TTC549 (cell line): ENCODE measurements around the gene BCL11B.
"Not testable (repeated sequence)": the region's sequence is repeated elsewhere in the genome, so short reads cannot be mapped to it uniquely, and the experiment has no call there.

Experiments
- FAIRE-seq: peaks from 2 replicates; lab custom pipeline; 2012; peaks lifted over from hg19 to GRCh38; lab: Jason Lieb, UNC

The BCL11B gene

DNA sequence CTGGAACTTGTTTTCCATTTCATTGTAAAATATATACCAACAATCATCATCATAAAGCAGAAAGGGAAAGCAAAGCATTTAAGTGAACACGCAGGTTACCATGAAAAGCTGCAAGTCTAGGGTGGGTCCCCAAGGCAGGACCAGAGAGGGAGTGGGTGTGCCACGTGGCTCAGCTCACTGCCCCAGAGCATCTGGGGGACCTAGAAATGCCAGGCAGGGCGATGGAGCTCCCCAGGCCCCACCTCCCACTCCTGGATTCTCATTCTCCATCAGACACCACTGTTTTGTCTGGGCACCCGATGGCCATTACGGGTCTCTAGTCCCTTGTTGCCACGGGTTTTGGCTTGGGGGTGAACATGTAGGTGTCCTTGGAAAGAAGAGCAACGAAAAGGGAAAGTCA lies 34.7 kb downstream of the BCL11B start:
- no peak for FAIRE-seq

DNA sequence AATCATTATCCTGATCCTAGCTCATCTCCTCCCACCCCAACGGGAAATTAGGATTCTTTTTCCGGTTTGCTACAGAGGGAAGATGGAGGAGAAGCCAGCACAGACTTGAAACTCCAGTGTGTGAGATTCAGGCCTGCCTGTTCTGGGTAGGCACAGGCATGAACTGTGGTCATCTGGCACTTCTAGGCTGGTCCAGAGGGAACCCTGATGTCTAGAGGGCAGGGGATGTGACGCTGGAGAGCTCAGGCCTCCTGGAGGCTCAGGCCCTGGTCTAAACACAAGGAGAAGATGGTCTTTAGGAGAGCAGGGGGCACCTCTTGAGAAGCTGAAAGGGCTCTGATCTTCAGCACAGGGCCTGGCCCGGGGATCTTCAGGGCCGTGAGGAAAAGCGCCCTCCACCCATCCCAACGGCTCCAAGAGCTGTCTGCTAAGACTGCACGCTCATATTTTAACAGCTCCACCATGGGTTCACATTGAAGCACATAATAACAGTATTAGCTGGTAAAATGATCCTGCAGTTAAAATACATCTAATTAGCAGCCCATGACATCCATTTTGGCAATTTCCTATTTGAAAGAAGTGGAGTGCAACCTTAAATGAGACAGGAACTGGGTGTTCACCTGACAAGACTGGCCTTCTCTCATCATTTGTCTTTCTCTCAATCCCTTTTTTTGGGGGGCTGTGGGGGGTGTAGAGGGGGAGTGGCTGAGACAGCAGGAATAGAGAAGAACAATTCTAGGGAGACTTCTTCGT lies 35.4 kb downstream of the BCL11B start:
- FAIRE-seq: no peak

DNA sequence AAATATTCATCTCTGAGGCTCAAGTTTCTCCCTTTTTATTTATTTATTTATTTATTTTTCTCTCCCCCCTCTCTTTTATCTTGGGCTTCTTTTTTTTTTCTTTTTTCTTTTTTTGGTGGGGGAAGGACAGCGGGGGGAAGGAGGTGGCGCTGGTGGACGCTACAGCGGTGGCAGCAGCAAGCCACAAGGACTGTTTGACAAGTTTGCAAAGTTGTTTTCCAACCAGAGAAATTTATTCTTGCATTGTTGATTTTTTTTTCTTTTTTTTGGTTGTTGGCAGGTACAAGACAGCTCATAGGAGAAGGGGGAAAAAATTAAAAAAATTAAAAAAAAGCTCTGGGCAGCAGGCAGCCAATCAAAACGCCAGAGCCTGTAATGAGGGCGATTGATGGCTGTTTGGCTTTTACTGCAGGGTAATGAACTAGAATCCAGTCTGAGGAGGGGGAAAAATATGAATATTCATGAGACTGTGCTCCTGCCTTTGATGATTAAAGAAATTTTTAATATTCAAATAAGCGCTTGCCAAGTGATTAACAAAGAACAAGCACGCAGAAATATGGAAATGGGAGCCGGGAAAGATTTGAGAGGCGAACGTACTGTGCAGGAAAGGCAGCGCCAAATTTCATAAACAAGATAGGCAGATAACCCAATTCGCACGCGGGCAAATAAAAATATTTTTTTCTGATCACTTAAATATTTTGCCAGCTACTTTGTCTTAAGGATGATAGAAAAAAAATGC lies 36.2 kb downstream of the BCL11B start:
- FAIRE-seq: no peak

DNA sequence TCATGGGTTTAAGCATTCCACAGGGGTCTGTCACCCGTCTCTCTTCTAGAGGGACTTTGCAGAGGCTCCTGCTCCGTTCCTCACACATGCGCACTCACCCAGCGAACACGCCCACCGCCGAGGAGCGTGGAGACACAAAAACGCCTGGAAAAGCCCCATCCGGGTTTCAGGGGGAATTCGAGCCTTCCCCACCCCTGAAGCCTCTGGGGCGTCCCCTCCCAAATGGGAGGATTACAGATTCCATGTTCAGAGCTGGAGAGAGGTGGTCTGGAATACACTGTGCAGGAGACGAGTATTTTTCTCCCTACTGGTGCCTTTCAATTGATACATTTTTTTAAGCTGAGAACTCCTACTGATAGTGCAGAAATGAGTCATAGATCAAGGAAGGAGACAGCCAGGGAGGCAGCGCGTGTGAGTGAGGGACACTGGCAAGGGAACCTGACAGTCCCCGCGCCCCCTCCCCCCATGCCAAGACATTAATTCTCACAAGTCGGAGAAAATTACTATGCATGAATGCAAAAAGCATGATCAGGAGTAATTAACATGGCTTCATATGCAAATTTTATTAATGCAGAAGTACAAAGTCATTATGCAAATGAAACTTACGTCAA lies 36.9 kb downstream of the BCL11B start:
- no peak for FAIRE-seq

DNA sequence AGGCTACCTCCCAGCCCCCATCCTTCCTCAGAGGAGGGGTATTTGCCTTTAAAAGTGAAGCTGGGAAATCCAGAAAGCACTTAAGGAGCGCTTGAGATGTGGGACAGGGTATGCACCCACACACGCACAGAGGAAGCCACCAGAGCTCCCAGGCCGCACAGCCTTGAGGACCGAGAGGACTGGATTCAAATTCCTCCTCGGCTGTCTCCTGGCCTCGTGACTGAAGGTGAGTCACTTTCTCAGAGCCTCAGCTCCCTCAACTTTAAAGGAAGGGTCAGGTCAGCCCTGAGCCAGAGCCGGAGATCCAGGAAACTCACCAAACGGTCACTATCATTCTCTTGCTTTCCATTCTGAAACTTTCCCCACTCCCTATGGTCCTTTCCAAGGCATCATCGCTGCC lies 37.6 kb downstream of the BCL11B start:
- FAIRE-seq: no peak

DNA sequence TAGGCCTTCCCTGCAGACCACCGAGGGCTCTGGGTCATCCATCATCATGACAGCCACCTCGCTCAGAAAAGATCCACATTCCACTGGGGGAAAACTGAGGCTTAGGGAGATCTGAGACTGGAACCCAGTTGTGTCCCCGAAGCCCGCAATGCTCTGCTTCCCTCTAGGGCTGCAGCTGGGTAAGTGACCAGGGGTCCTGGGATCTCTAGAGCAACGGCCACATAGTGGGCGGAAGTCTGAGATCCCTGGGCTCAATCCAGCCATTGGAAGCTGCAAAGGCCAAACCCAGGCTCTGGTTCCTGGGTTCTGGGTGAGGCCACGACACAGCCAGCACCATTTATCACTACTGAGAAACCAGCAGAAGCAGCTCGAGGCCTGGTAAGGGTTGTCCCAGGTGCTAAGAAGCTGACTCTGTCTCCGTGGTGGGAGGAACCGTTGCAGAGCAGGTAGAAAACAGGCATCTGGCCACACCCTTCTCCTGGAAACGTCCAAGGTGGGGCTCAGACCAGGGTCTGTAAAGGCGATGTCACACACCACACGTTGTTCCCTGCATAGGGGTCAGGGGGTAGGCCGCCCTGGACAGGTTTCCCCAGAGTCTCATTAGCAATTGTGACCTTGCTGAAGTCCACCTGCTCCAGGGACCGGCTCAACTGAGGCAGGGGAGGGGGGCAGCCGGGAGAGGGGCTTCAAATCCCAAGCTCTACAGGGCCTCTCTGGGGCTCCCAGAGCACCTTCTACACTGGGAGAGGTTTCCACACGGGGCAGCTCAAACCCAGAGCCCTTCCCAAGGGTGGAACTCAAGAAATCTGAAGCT lies 38.6 kb downstream of the BCL11B start:
- no peak for FAIRE-seq

DNA sequence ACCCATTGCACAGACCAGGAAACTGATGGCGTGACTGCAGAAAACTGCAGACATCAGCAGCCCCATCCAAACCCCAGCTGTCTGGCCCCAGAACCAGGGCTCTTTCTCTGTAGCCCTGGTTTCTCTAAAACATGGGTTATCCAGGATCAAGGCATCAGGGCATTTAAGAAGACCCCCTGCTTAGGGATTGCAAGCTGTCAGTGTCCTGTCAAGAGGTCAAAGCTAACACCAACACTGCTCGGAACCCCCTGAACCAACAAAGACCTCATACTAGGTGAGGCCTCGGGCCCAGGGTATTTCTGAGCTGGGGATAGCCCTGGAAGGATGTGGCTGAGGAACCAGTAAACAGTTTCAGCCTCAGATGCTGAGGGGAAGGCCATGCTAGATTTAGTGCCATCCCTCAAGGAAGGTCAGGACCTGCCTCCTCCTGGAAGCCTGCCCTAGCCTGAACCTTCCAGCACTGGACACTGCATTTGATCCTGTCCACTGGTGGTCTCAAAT lies 39.2 kb downstream of the BCL11B start:
- no peak for FAIRE-seq

DNA sequence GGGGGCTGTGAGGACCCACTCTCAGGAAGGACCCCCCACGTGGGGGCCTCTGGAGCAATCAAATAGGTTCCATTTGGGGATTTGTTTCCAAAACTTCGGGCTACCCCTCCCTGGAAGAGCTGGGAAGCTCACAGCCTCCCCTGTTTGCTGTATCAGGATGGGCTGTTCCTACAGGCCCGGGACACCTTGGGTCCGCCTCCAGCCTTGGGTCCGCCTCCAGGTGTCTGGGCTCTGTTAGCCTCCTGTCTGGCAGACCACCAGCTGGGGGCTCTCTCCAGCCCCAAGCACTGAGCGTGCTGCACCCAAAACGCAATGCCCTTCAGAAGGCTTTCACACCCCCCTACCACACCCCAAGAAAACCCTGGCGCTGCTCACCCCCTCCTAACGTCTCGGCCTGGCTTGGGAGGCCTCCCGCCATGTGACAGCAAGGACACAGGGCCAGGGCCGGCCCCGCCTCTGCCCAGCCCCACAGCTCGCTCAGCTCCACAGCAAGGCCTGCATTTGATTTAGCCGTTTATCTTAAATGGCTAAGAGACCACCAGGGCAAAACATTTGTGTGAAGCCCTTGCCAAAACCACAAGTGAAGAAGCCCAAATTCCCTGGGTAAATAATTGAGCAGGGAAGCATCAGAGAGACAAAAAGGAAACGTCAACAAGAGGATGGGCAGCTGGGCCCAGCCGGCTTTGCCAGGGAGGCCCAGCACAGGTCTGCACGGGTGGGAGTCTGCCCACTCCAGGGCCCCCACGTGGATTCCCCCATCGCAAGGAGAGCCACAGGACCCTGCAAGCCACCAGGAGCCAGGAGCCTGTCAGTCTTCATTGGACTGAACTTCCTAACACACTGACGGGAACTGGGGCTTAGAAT lies 39.9 kb downstream of the BCL11B start:
- FAIRE-seq: no peak

DNA sequence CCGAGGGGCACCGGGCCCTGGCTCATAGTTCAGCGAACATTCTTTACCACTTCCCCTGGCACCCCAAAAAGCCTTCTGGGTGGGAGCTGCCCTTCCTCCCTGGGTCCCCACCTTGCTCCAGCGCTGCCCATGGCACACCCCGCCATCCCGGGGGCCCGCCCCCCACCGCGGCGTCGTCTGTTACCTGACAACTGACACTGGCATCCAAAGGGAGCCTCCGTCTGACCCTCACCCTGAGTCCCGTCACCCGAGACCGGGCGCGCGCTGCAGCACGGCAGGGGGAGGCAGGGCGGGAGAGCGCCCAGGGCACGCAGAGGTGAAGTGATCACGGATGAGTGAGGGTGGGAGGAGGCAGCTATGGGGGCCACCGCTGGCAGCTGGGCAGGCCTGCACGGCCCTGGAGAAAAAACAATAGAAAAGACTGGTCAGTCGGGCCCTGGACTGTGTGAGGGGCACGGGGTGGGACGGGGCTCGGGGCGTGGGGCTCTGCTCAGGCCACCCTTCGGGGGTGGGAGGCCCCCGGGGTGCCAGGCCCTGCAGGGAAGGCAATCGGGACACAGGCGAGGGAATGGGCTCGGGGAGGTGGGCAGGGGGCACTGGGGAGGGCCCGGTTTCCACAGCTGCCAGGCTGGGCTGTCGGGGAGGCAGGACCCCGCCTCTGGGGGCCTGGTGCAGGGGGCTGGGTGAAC lies 40.7 kb downstream of the BCL11B start:
- no peak for FAIRE-seq

DNA sequence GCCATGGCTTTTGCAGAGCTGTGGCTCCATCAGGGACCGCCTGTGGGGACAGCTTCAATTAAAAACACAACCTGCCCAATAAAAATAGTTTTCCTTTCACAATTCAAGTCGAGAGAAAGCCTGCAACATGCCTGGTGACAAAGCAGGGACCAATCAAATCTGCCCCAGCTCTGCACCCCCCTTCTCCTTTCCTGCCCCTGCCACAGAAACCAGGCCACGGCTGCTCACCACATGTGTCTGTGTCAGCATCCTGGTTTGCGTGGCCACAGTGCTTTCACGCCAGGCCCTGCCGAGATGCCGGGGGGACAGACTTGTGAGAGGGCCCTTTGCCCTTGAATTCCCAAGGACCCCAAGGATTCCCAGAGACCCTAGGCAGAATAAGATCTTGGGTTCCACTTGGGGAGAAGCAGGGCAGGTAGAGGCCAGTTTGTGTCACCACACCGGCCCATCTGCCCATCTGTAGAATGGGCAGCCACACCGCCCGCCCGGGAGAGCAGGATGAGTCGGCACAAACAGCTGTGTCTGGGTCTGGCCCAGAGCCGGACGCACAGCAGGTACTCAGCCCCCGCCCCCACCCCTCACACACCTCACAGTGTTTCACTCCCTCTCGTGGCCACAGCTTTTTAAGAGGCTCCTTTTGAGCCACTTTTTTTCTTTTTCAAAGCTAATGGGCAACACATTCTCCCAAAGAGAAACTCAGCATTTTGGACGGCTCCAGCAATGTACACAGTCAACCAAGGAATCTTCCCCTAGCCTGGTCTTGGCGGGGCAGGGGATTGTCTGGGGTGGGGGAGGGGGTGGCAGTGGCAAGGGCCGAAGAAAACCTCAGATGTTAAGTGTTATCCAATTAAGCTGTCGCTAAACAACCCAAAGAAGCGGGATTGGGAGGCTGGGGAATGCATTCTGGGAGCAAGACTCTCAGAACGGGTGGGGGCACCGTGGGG lies 41.5 kb downstream of the BCL11B start:
- FAIRE-seq: no peak

DNA sequence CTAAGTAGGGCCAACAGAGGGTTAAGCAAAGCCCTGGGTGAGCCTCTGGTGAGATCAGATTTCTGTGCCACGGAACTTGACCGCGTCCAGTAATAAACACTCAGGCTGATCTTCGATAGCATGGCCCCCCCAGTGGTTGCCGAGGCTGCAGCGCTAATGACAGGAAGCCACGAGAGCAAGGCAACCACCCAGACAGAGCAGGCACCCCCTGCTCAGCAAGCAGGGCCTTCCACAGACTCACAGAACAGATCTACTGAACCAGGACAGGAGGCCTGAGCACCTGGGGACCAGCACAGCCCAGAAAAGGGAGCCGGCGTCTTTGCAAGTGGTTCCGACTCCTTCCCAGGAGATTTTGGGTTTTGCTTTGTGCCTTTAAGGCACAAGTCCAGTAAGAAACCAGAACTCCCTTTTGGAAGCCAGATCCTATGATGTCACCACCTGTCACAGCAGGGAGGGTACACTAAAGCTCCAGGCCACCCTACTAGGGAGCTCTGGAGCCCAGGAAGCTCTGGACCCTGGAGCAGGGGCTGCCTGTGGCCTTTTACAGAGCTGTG lies 42.3 kb downstream of the BCL11B start:
- FAIRE-seq: no peak

DNA sequence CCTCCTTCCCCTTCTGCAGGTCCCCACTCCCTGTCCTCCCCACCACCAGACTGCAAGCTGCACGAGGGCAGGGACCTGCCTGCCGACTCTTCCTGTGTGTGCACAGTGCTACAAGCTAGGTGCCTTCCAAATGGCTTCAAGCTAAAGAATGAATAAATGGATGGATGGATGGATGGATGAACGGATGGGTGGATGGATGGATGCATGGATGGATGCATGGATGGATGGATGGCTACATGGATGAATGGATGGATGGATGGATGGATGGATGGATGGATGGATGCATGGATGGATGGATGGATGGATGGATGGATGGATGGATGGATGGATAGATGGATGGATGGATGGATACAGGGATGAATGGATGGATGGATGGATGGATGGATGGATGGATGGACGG lies 43.2 kb downstream of the BCL11B start:
- FAIRE-seq: not testable (repeated sequence)

DNA sequence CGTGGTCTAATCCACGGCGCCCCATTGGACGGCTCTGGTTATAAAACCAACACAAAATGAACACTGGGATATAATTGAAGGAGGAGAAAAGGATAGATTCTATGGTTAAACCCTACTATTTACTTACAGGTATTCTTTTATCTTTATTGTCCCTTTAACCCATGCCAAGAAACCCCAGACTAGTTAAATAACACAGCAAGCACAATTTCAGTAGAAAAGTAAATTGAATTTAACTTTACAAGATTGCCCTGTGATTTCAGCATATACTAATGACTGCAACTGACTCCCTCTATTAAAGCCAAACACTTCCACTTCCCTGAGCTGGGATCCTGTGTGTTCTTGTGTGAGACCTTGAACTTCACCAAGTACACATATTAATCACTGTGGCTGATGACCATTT lies 45.3 kb downstream of the BCL11B start:
- FAIRE-seq: no peak

DNA sequence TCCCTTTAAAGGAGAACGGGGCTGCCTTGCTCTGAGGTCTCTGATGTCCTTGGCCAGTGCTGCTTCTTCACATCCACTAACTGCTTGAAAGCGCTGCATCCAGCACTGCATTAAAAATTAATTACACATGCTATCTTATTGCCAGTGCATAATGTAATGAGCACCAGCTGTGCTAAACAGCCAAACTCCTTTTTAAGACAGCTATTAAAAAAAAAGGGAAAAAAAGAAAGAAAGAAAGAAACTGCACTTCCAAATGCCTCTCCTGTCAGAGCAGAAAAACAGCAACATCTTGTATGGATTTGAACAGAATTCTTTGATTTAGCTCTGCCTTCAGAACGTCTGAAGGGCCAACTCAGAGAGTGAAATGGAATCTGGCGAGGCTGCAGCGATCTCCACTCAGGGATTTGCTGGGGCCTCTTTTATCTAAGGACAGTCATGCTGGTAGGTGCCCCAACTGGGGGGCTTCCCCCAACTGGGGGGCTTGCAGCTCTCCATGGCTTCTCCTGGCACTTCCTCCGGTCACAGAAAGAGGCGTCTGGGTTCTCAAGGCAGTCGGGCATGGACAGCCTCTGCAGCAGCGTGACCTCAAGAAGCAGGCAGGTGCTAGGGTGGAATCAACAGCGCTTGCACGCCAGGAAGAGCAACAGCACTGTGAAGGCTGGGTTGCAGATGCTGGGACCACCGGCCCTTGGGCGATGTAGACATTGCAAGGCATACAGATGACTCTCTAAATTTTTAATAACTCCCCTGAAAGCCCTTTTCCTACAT lies 46.4 kb downstream of the BCL11B start:
- FAIRE-seq: no peak

DNA sequence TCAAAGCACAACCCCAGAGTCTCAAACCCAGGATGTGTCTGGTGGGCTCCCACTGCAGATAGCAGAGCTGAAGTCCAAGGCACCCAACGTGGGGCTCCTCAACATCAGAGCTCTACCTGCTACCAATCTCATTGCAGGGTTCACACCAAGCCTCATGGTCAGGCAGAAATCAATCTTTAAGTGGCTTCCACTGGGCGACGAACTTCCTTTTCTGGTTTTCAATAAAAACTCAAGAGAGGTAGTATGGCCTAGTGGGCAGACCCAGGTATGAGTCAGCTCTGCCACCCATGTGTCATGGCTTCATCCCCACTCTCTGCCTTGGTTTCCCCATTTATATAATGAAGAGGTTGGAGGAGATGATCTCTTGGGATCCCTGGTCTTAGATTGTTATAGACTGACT lies 47.0 kb downstream of the BCL11B start:
- no peak for FAIRE-seq

DNA sequence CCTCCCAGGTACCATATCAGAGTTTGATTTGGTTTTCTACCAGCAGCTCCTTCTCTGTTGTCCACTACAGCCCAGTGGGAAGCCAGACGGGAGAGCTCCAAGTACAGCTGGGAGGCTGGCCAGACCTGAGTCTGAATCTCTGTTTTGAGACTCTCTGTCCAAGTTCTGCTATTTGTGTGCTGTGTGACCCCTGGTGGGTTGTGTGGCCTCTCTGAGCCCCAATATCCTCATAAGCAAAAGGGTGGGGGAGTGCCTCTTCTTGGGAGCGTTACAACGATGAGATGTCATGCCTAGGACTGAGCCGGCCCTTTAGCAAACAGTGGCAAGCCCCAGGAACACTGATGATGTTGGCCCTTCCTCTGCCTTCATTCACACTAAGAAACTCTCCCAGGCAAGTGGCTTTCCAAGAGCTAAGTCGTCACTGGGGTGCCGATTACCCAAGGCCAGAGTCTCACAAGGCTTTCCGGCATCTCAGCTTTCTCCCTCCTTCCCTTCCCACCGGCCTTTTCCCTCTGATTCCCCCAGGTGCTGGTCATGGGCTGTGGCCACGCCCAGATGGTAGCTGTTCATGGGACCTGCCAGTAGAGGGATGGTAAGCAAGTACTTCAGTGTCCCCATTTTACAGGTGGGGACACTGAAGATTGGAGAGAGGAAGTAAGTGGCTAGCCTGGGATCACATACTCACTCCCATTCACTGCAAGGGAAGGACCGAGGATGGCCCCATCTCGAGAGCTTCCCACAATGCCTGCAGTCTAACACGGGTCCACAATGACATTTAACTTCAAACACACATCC lies 47.7 kb downstream of the BCL11B start:
- FAIRE-seq: no peak

DNA sequence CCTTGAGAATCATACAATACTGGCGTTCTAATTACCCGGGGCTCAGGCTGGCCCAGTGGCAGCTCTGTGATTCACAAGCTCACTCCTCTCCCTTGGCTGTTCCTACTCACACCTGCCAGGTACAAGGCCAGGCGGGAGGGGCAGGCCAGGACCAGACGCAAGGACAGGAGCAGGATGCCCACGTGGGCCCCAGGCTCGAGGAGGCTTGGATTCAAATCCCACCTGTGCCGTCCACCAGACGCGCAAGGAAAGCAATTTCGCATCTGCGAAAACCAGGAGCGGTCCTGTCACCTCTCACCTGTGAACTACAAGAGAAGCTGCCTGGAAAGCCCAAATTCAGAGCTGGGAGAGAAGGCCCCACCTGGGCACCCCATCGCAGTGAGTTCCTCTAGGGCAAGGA lies 50.6 kb downstream of the BCL11B start:
- no peak for FAIRE-seq
